Spleen (tissue), 11 donors: ENCODE data around the gene CCL17. TPM values are rescaled to one million over a fixed set of nuclear protein-coding genes. Genes with fewer than 3 reads are reported as not detected.

Source experiments
- DNase-seq: peaks from one replicate; pipeline ENCODE4 v3.0.0-alpha.2; 2020
- H3K27ac ChIP-seq, 8 donors: fragments of 200-600 bp; sonication (generic) in 7 of 8; 1 replicate in 4 of 8; 2 replicates in 4 of 8; pipeline versions ENCODE4 v1.5.0 to v1.8.0; 2016 to 2021; ENCODE audit warnings: inconsistent platforms in 4 of 8, mild to moderate bottlenecking in 4 of 8, moderate library complexity in 1 of 8
- H3K27me3 ChIP-seq, 7 donors: fragments of 200-600 bp; sonication (generic) in 6 of 7; replicated peaks in 1 of 7; 1 replicate in 4 of 7; 2 replicates in 3 of 7; pipeline versions ENCODE4 v1.5.0 to v1.8.0; 2016 to 2021; ENCODE audit warnings: inconsistent platforms in 3 of 7, mild to moderate bottlenecking in 1 of 7
- H3K36me3 ChIP-seq, 6 donors: fragments of 200-600 bp; sonication (generic) in 5 of 6; 1 replicate in 4 of 6; 2 replicates in 2 of 6; pipeline versions ENCODE4 v1.5.0 to v1.8.0; 2016 to 2021; ENCODE audit warnings: inconsistent platforms in 2 of 6
- H3K4me1 ChIP-seq, 6 donors: fragments of 200-600 bp; sonication (generic) in 5 of 6; 1 replicate in 3 of 6; 2 replicates in 3 of 6; pipeline versions ENCODE4 v1.5.0 to v1.8.0; 2016 to 2021; ENCODE audit warnings: inconsistent platforms in 3 of 6
- H3K4me3 ChIP-seq, 8 donors: fragments of 200-600 bp; sonication (generic) in 7 of 8; 1 replicate in 4 of 8; 2 replicates in 4 of 8; pipeline versions ENCODE4 v1.5.0 to v1.8.0; 2016 to 2021; ENCODE audit warnings: inconsistent platforms in 4 of 8, mild to moderate bottlenecking in 4 of 8, moderate library complexity in 2 of 8
- H3K9me3 ChIP-seq, 8 donors: fragments of 200-600 bp; sonication (generic) in 7 of 8; 1 replicate in 4 of 8; 2 replicates in 4 of 8; pipeline versions ENCODE4 v1.5.0 to v1.8.0; 2016 to 2021; ENCODE audit warnings: inconsistent platforms in 4 of 8
- POLR2A ChIP-seq, 3 donors: fragments of 450-650 bp; IDR thresholded peaks; one replicate each; pipeline ENCODE4 v1.5.1; 2017; ENCODE audit warnings: antibody characterized with exemption in 3 of 3, mild to moderate bottlenecking in 1 of 3
- POLR2AphosphoS5 ChIP-seq, 3 donors: sonication (generic); formaldehyde crosslinking; IDR thresholded peaks; one replicate each; pipeline ENCODE4 v1.5.1; 2017; ENCODE audit warnings: antibody characterized with exemption in 3 of 3
- WGBS, 5 donors: extraction: QIAGEN DNeasy Blood & Tissue Kit in 3 of 5; methylation state at CpG; one replicate each; pipeline versions ENCODE4 v1.1.5 to v1.1.7; 2013 to 2018; 5-methylcytosine and 5-hydroxymethylcytosine counted together
- intact Hi-C: fragments of 100-400 bp; cut with DNase I; formaldehyde crosslinking; loops from one replicate; pipeline ENCODE4 v1.15.0; 2023; ENCODE audit warnings: low total_unique reads
- polyA plus RNA-seq, 3 donors: library from polyadenylated mRNA; stranded (reverse); fragments of 200-250 nt; gene quantifications; one replicate each; pipeline ENCODE4 v1.2.1, GENCODE V29; 2013
- total RNA-seq, 7 donors: library from RNA; depleted of rRNA in 3 of 7; stranded (reverse); fragments of >200 nt in 3 of 7; fragmentation: NEBNext Ultra II Directional in 4 of 7; extraction: Animal tissue kit (Norgen Biotek cat#: 25700) in 4 of 7; gene quantifications; one replicate each; pipeline versions ENCODE4 v1.1.0 to v1.2.1, GENCODE V29; 2016 to 2021
- TF ChIP-seq, protein P1 (sequence below), 11 experiments: fragments of 200-600 bp in 7 of 11; fragments of 450-650 bp in 4 of 11; sonication (generic) in 4 of 11; IDR thresholded peaks in 8 of 11; conservative IDR thresholded peaks in 3 of 11; 1 replicate in 7 of 11; 2 replicates in 4 of 11; pipeline versions ENCODE4 v1.4.0 to v1.8.0; 2016 to 2021; ENCODE audit warnings: antibody characterized with exemption in 11 of 11, inconsistent platforms in 4 of 11, mild to moderate bottlenecking in 1 of 11
- donor health status: healthy with polysubstance abuse.
- donor health status: DM: no; HTN: no; CAD: no; lungs with moderate emphysema.
- donor health status: DM: no; HTN: no; CAD: no.
- donor health status: Bipolar disorder and iron deficiency.
- donor health status: healthy.
- donor health status: DM: no; HTN: no; CAD: no.
- donor health status: DM: yes; HTN: yes; CAD: no.

Gene CCL17
- total and polyA plus RNA-seq, 10 donors, result 0.29 to 4.0 (median 2.0) TPM; not detected in 4

DNA sequence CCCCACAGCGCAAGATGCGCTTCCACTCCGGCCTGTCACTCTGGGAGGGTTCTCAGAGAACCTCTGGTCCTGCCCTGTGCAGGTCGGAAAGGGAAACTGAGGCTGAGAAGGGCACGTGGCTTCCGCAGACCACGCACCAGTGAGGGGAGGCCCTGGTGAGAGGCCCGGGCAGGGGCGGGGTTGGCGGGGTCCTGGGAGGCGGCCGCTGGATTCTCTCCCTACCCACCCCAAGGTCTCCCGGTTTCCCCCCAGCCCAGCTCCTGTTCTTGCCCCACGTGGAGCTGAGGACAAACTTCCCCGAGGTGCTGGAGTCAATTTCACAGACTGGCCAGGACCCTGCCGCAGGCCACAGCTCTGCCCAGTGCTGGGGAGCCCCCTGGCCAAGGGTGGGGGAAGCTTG lies 11.5 kb downstream of the CCL17 start:
- Histone ChIP-seq H3K36me3 (no peaks in the 10 kb centered on the region), H3K4me1 (peaks cover 10 to 58% (median 41%) of the 10 kb centered on the region in 6 donors), H3K27me3 (no peaks in the 10 kb centered on the region), H3K9me3 (no peaks in the 10 kb centered on the region), H3K27ac (peak overlapping the region in 1 of 8 donors; percentile 58), H3K4me3 (no peak overlapping the region)
- DNase-seq, result no peak
- WGBS, 5 donors, result 79 to 87% (median 82%) methylated on average over 16 of the region's 16 CpGs
- intact Hi-C loops, result loop anchor here (2.0 to 10.0 kb wide), 2 partner anchors 115 to 331 kb away; no protein-coding TSS in a partner anchor
- TF ChIP-seq, protein P1, sequence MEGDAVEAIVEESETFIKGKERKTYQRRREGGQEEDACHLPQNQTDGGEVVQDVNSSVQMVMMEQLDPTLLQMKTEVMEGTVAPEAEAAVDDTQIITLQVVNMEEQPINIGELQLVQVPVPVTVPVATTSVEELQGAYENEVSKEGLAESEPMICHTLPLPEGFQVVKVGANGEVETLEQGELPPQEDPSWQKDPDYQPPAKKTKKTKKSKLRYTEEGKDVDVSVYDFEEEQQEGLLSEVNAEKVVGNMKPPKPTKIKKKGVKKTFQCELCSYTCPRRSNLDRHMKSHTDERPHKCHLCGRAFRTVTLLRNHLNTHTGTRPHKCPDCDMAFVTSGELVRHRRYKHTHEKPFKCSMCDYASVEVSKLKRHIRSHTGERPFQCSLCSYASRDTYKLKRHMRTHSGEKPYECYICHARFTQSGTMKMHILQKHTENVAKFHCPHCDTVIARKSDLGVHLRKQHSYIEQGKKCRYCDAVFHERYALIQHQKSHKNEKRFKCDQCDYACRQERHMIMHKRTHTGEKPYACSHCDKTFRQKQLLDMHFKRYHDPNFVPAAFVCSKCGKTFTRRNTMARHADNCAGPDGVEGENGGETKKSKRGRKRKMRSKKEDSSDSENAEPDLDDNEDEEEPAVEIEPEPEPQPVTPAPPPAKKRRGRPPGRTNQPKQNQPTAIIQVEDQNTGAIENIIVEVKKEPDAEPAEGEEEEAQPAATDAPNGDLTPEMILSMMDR (IDR thresholded peaks at IDR 0.05 in 8 of 11, conservative IDR thresholded peaks at IDR 0.05 in 3 of 11), result no peak
- no peak for TF ChIP-seq POLR2AphosphoS5 (IDR thresholded peaks at IDR 0.05)
- TF ChIP-seq POLR2A (IDR thresholded peaks at IDR 0.05), result no peak

DNA sequence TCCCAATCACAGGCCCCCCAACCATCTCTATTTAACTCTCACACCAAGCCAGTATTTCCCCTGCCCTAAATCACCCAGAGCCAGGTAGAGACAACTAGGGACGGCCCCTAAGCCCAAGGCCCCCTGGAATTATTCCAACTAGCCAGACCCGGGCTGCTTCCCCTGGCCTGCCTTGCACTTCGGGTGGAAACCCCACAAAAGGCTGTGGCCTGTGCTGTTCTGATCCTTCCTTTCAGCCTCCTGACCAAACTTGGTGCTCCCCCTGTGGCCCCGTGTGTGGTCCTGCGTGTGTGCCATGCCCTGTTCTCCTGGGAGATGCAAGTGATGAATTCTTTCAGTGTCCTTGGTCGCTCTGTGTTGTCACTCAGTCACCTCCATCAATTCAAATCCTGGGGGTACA lies 14.9 kb downstream of the CCL17 start:
- H3K9me3 ChIP-seq, result no peaks in the 10 kb centered on the region
- H3K4me1 ChIP-seq, result peaks cover 10 to 41% (median 26%) of the 10 kb centered on the region in 6 donors
- H3K27ac ChIP-seq, result peak overlapping the region in 3 of 8 donors; percentile 37 to 59 (median 48)
- no peak for TF ChIP-seq POLR2AphosphoS5 (IDR thresholded peaks at IDR 0.05)
- TF ChIP-seq, protein P1 (IDR thresholded peaks at IDR 0.05 in 8 of 11, conservative IDR thresholded peaks at IDR 0.05 in 3 of 11), result no peak
- no peak for TF ChIP-seq POLR2A (IDR thresholded peaks at IDR 0.05)
- WGBS, 5 donors, result 75 to 88% (median 79%) methylated on average over 6 of the region's 6 CpGs
- no peaks in the 10 kb centered on the region for H3K27me3 ChIP-seq
- H3K36me3 ChIP-seq, result no peaks in the 10 kb centered on the region
- no peak overlapping the region for H3K4me3 ChIP-seq
- intact Hi-C loops, result loop anchor here (10.0 kb wide), 1 partner anchor 335 kb away; no protein-coding TSS in a partner anchor
- DNase-seq, result no peak

DNA sequence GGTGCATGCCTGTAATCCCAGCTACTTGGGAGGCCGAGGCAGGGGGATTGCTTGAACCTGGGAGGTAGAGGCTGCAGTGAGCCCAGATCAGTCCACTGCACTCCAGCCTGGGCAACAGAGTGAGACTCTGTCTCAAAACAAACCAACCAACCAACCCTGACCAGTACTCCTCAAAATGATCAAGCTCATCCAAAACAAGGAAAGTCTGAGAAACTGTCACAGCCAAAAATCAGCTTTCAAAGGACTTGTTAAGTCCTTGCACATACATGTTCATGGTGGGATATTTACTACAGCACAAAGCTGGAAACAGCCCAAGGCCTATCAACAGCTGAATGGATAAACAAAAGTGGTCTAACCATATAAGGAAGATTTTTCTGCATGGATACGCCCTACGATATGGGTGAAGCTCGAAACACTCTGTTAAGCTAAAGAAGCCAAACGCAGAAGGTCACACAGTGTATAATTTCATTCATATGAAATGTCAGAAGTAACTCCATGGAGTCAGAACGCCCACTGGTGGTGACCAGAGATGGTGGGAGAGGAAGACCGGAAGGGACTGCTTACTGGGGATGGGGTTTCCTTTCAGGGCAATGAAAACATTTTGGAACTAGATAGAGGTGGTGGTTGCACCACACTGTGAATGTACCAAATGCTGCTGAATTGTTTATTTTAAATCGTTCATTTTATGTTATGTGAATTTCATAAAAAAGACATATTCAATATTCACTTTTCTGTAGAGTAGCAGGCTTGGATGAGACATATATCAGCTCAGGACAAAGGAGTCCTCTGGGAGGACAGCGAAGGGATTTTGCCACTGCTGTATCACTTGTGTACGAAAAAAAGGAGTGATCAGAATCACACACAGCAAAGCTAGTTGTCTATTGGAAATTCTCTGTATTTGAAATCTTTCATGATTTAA lies 17.7 kb downstream of the CCL17 start:
- DNase-seq, result no peak
- Histone ChIP-seq H3K4me1 (peaks cover 5 to 30% (median 15%) of the 10 kb centered on the region in 6 donors), H3K27me3 (no peaks in the 10 kb centered on the region), H3K4me3 (no peak overlapping the region), H3K36me3 (peaks cover 0 to 16% (median 10%) of the 10 kb centered on the region in 6 donors), H3K27ac (peak overlapping the region in 1 of 8 donors; percentile 46), H3K9me3 (no peaks in the 10 kb centered on the region)
- WGBS, 5 donors, result 56 to 68% (median 62%) methylated on average over 10 of the region's 10 CpGs
- intact Hi-C loops, result no loop called here
- TF ChIP-seq, protein P1 (IDR thresholded peaks at IDR 0.05 in 8 of 11, conservative IDR thresholded peaks at IDR 0.05 in 3 of 11), result peak in 7 of 11 experiments; percentile 22 to 50 (median 35)
- TF ChIP-seq POLR2AphosphoS5 (IDR thresholded peaks at IDR 0.05), result no peak

DNA sequence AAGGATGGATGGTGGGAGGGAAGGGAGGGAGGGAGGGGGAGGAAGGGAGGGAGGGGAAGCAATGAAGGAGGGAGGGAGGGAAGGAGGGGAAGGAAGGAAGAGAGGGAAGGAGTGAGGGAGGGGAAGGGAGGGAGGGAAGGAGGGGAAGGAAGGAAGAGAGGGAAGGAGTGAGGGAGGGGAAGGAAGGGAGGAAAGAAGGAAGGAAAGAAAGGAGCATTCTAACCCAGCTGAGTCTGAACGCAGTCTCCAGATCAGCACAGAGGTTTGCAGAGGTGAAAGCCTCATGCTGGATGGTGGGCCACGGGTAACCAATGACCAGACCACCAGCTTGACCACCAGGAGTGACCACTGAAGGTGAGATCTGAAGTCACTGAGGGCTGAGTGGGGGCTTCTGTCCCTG lies 18.6 kb downstream of the CCL17 start:
- TF ChIP-seq POLR2A (IDR thresholded peaks at IDR 0.05) (no peak), POLR2AphosphoS5 (IDR thresholded peaks at IDR 0.05) (no peak)
- TF ChIP-seq, protein P1 (IDR thresholded peaks at IDR 0.05 in 8 of 11, conservative IDR thresholded peaks at IDR 0.05 in 3 of 11), result no peak
- Histone ChIP-seq H3K36me3 (peaks cover 0 to 25% (median 18%) of the 10 kb centered on the region in 6 donors), H3K4me1 (peaks cover 5 to 22% (median 8%) of the 10 kb centered on the region in 6 donors), H3K27ac (no peak overlapping the region), H3K4me3 (no peak overlapping the region), H3K27me3 (no peaks in the 10 kb centered on the region), H3K9me3 (no peaks in the 10 kb centered on the region)
- intact Hi-C loops, result no loop called here
- 78 to 84% (median 80%) methylated on average over 2 of the region's 2 CpGs for WGBS, 5 donors
- no peak for DNase-seq
